ENCODE results near the gene LTF.
"Not testable (repeated sequence)": the region's sequence is repeated elsewhere in the genome, so short reads cannot be mapped to it uniquely, and the experiment has no call there.

Gene LTF

GRCh38 chr3:46427404-46427803 lies 37.3 kb downstream of the LTF start:
- H3K9ac ChIP-seq (ENCODE audit: low read length); H3K9me3 ChIP-seq (ENCODE audit: control insufficient read depth, low read length); H3K27me3 ChIP-seq (ENCODE audit: control insufficient read depth, insufficient read depth, low read length); H3K4me1 ChIP-seq (ENCODE audit: control insufficient read depth, insufficient read depth, low read length); H3K36me3 ChIP-seq (ENCODE audit: control insufficient read depth, insufficient read depth, low read length); H3K4me3 ChIP-seq (ENCODE audit: low read length): not testable (repeated sequence)

- not testable (repeated sequence) for H3K9ac ChIP-seq (ENCODE audit: low read length); H3K36me3 ChIP-seq (ENCODE audit: control insufficient read depth, insufficient read depth, low read length)
These were observed 38.2 kb downstream of the LTF start for GRCh38 chr3:46426476-46426875.

GRCh38 chr3:46423588-46423987 lies 41.1 kb downstream of the LTF start:
- Histone ChIP-seq H3K36me3 (ENCODE audit: control insufficient read depth, insufficient read depth, low read length) (no peaks in the 10 kb centered on the region), H3K27me3 (ENCODE audit: control insufficient read depth, insufficient read depth, low read length) (no peaks in the 10 kb centered on the region), H3K4me3 (ENCODE audit: low read length) (no peak overlapping the region), H3K4me1 (ENCODE audit: control insufficient read depth, insufficient read depth, low read length) (peaks cover 8% of the 10 kb centered on the region), H3K9me3 (ENCODE audit: control insufficient read depth, low read length) (no peaks in the 10 kb centered on the region), H3K9ac (ENCODE audit: low read length) (no peak overlapping the region)

More at GRCh38 chr3:46426476-46426875, 38.2 kb downstream of the LTF start:
- H3K4me3 ChIP-seq (ENCODE audit: low read length); H3K27me3 ChIP-seq (ENCODE audit: control insufficient read depth, insufficient read depth, low read length); H3K9me3 ChIP-seq (ENCODE audit: control insufficient read depth, low read length); H3K4me1 ChIP-seq (ENCODE audit: control insufficient read depth, insufficient read depth, low read length): not testable (repeated sequence)

- Histone ChIP-seq H3K4me1 (ENCODE audit: control insufficient read depth, insufficient read depth, low read length) (peaks cover 8% of the 10 kb centered on the region), H3K9me3 (ENCODE audit: control insufficient read depth, low read length) (no peaks in the 10 kb centered on the region), H3K4me3 (ENCODE audit: low read length) (no peak overlapping the region), H3K36me3 (ENCODE audit: control insufficient read depth, insufficient read depth, low read length) (no peaks in the 10 kb centered on the region), H3K27me3 (ENCODE audit: control insufficient read depth, insufficient read depth, low read length) (no peaks in the 10 kb centered on the region), H3K9ac (ENCODE audit: low read length) (no peak overlapping the region)
These were observed 42.1 kb downstream of the LTF start for GRCh38 chr3:46422617-46423016.

- Histone ChIP-seq H3K9me3 (ENCODE audit: control insufficient read depth, low read length) (no peaks in the 10 kb centered on the region), H3K4me1 (ENCODE audit: control insufficient read depth, insufficient read depth, low read length) (peaks cover 17% of the 10 kb centered on the region), H3K4me3 (ENCODE audit: low read length) (no peak overlapping the region), H3K27me3 (ENCODE audit: control insufficient read depth, insufficient read depth, low read length) (no peaks in the 10 kb centered on the region), H3K9ac (ENCODE audit: low read length) (no peak overlapping the region), H3K36me3 (ENCODE audit: control insufficient read depth, insufficient read depth, low read length) (no peaks in the 10 kb centered on the region)
These were observed 43.8 kb downstream of the LTF start for GRCh38 chr3:46420931-46421330.

GRCh38 chr3:46419816-46420215 lies 44.9 kb downstream of the LTF start:
- Histone ChIP-seq H3K9ac (ENCODE audit: low read length) (no peak overlapping the region), H3K27me3 (ENCODE audit: control insufficient read depth, insufficient read depth, low read length) (no peaks in the 10 kb centered on the region), H3K4me3 (ENCODE audit: low read length) (no peak overlapping the region), H3K36me3 (ENCODE audit: control insufficient read depth, insufficient read depth, low read length) (no peaks in the 10 kb centered on the region), H3K4me1 (ENCODE audit: control insufficient read depth, insufficient read depth, low read length) (peaks cover 17% of the 10 kb centered on the region), H3K9me3 (ENCODE audit: control insufficient read depth, low read length) (no peaks in the 10 kb centered on the region)

- no peaks in the 10 kb centered on the region for H3K36me3 ChIP-seq (ENCODE audit: control insufficient read depth, insufficient read depth, low read length)
- no peaks in the 10 kb centered on the region for H3K27me3 ChIP-seq (ENCODE audit: control insufficient read depth, insufficient read depth, low read length)
- H3K4me3 ChIP-seq (ENCODE audit: low read length) = no peak overlapping the region
- H3K4me1 ChIP-seq (ENCODE audit: control insufficient read depth, insufficient read depth, low read length) = peaks cover 17% of the 10 kb centered on the region
- no peaks in the 10 kb centered on the region for H3K9me3 ChIP-seq (ENCODE audit: control insufficient read depth, low read length)
- no peak overlapping the region for H3K9ac ChIP-seq (ENCODE audit: low read length)
These were observed 46.7 kb downstream of the LTF start for GRCh38 chr3:46417841-46418611.

GRCh38 chr3:46416811-46417510 lies 47.7 kb downstream of the LTF start:
- Histone ChIP-seq H3K4me3 (ENCODE audit: low read length) (no peak overlapping the region), H3K27me3 (ENCODE audit: control insufficient read depth, insufficient read depth, low read length) (no peaks in the 10 kb centered on the region), H3K36me3 (ENCODE audit: control insufficient read depth, insufficient read depth, low read length) (no peaks in the 10 kb centered on the region), H3K9me3 (ENCODE audit: control insufficient read depth, low read length) (no peaks in the 10 kb centered on the region), H3K9ac (ENCODE audit: low read length) (no peak overlapping the region), H3K4me1 (ENCODE audit: control insufficient read depth, insufficient read depth, low read length) (peaks cover 8% of the 10 kb centered on the region)

- no peaks in the 10 kb centered on the region for H3K27me3 ChIP-seq (ENCODE audit: control insufficient read depth, insufficient read depth, low read length)
- peaks cover 8% of the 10 kb centered on the region for H3K4me1 ChIP-seq (ENCODE audit: control insufficient read depth, insufficient read depth, low read length)
- H3K36me3 ChIP-seq (ENCODE audit: control insufficient read depth, insufficient read depth, low read length) = no peaks in the 10 kb centered on the region
- no peak overlapping the region for H3K4me3 ChIP-seq (ENCODE audit: low read length)
- no peaks in the 10 kb centered on the region for H3K9me3 ChIP-seq (ENCODE audit: control insufficient read depth, low read length)
- H3K9ac ChIP-seq (ENCODE audit: low read length) = no peak overlapping the region
These were observed 48.4 kb downstream of the LTF start for GRCh38 chr3:46416125-46416810.

GRCh38 chr3:46414739-46415138 lies 50.0 kb downstream of the LTF start:
- Histone ChIP-seq H3K27me3 (ENCODE audit: control insufficient read depth, insufficient read depth, low read length) (no peaks in the 10 kb centered on the region), H3K9me3 (ENCODE audit: control insufficient read depth, low read length) (no peaks in the 10 kb centered on the region), H3K4me1 (ENCODE audit: control insufficient read depth, insufficient read depth, low read length) (peaks cover 8% of the 10 kb centered on the region), H3K36me3 (ENCODE audit: control insufficient read depth, insufficient read depth, low read length) (no peaks in the 10 kb centered on the region), H3K4me3 (ENCODE audit: low read length) (no peak overlapping the region), H3K9ac (ENCODE audit: low read length) (no peak overlapping the region)

GRCh38 chr3:46413951-46414350 lies 50.8 kb downstream of the LTF start:
- no peaks in the 10 kb centered on the region for H3K27me3 ChIP-seq (ENCODE audit: control insufficient read depth, insufficient read depth, low read length)
- H3K36me3 ChIP-seq (ENCODE audit: control insufficient read depth, insufficient read depth, low read length) = no peaks in the 10 kb centered on the region
- H3K9ac ChIP-seq (ENCODE audit: low read length) = no peak overlapping the region
- peaks cover 8% of the 10 kb centered on the region for H3K4me1 ChIP-seq (ENCODE audit: control insufficient read depth, insufficient read depth, low read length)
- H3K4me3 ChIP-seq (ENCODE audit: low read length) = no peak overlapping the region
- no peaks in the 10 kb centered on the region for H3K9me3 ChIP-seq (ENCODE audit: control insufficient read depth, low read length)

GRCh38 chr3:46412786-46413298 lies 51.9 kb downstream of the LTF start:
- Histone ChIP-seq H3K9me3 (ENCODE audit: control insufficient read depth, low read length) (no peaks in the 10 kb centered on the region), H3K9ac (ENCODE audit: low read length) (no peak overlapping the region), H3K4me1 (ENCODE audit: control insufficient read depth, insufficient read depth, low read length) (peaks cover 14% of the 10 kb centered on the region), H3K27me3 (ENCODE audit: control insufficient read depth, insufficient read depth, low read length) (no peaks in the 10 kb centered on the region), H3K36me3 (ENCODE audit: control insufficient read depth, insufficient read depth, low read length) (no peaks in the 10 kb centered on the region), H3K4me3 (ENCODE audit: low read length) (no peak overlapping the region)

All from mucosa of stomach (tissue), 1 donor.